ENCODE results near the gene EDN2.

GRCh38 chr1:41501581-41501980, 17.1 kb upstream of the EDN2 start:
- TF ChIP-seq, protein P1, sequence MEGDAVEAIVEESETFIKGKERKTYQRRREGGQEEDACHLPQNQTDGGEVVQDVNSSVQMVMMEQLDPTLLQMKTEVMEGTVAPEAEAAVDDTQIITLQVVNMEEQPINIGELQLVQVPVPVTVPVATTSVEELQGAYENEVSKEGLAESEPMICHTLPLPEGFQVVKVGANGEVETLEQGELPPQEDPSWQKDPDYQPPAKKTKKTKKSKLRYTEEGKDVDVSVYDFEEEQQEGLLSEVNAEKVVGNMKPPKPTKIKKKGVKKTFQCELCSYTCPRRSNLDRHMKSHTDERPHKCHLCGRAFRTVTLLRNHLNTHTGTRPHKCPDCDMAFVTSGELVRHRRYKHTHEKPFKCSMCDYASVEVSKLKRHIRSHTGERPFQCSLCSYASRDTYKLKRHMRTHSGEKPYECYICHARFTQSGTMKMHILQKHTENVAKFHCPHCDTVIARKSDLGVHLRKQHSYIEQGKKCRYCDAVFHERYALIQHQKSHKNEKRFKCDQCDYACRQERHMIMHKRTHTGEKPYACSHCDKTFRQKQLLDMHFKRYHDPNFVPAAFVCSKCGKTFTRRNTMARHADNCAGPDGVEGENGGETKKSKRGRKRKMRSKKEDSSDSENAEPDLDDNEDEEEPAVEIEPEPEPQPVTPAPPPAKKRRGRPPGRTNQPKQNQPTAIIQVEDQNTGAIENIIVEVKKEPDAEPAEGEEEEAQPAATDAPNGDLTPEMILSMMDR (IDR thresholded peaks at IDR 0.05) = no peak
- TF ChIP-seq POLR2A (IDR thresholded peaks at IDR 0.05) (no peak), EP300 (IDR thresholded peaks at IDR 0.05) (no peak)
